ENCODE measurements around the gene TMEM163. TPM values are rescaled to one million over a fixed set of nuclear protein-coding genes. Genes with fewer than 3 reads are reported as not detected.

Gene TMEM163
- total RNA-seq, 4 donors from 2014 or later: not detected

DNA sequence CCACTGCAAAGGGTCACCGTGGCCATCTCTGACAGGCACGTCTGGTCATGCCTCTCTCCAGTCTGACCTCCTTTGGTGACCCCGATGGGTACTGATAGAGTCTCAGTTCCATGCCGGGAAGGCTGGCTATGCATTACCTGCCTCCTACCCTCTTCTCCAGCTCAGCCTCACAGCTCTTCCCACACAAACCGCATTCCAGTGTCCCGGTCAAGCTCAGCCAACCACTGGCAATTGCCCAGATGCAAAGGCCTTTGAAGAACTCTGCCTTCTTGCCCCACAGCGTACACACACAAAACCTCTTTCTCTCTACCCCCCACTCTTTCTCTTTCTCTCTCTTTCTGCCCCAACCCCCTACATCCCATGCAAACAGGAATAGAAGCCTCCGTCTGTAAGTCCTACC lies 37.6 kb downstream of the TMEM163 start:
- H3K9me3 ChIP-seq: no peaks in the 10 kb centered on the region
- no peak for TF ChIP-seq EP300 (IDR thresholded peaks at IDR 0.05)
- no peak for TF ChIP-seq POLR2A (IDR thresholded peaks at IDR 0.05)
- TF ChIP-seq, protein P1, sequence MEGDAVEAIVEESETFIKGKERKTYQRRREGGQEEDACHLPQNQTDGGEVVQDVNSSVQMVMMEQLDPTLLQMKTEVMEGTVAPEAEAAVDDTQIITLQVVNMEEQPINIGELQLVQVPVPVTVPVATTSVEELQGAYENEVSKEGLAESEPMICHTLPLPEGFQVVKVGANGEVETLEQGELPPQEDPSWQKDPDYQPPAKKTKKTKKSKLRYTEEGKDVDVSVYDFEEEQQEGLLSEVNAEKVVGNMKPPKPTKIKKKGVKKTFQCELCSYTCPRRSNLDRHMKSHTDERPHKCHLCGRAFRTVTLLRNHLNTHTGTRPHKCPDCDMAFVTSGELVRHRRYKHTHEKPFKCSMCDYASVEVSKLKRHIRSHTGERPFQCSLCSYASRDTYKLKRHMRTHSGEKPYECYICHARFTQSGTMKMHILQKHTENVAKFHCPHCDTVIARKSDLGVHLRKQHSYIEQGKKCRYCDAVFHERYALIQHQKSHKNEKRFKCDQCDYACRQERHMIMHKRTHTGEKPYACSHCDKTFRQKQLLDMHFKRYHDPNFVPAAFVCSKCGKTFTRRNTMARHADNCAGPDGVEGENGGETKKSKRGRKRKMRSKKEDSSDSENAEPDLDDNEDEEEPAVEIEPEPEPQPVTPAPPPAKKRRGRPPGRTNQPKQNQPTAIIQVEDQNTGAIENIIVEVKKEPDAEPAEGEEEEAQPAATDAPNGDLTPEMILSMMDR (IDR thresholded peaks at IDR 0.05): no peak
- no peak for DNase-seq (ENCODE audit: low spot score in 2 of 2)
- no peaks in the 10 kb centered on the region for H3K36me3 ChIP-seq
- H3K4me1 ChIP-seq: no peaks in the 10 kb centered on the region
- no peak overlapping the region for H3K4me3 ChIP-seq
- no peaks in the 10 kb centered on the region for H3K27me3 ChIP-seq
- H3K27ac ChIP-seq: no peak overlapping the region
- WGBS, 2 donors: 71 to 79% methylated on average over 8 of the region's 8 CpGs

GRCh38 chr2:134679745-134680144 lies 39.1 kb downstream of the TMEM163 start:
- H3K27me3 ChIP-seq: no peaks in the 10 kb centered on the region
- H3K36me3 ChIP-seq: no peaks in the 10 kb centered on the region
- no peak for DNase-seq (ENCODE audit: low spot score in 2 of 2)
- 72 to 78% methylated on average over 6 of the region's 6 CpGs for WGBS, 2 donors
- H3K4me3 ChIP-seq: no peak overlapping the region
- no peaks in the 10 kb centered on the region for H3K4me1 ChIP-seq
- no peaks in the 10 kb centered on the region for H3K9me3 ChIP-seq
- H3K27ac ChIP-seq: no peak overlapping the region
- TF ChIP-seq, protein P1 (IDR thresholded peaks at IDR 0.05): no peak
- no peak for TF ChIP-seq POLR2A (IDR thresholded peaks at IDR 0.05)

GRCh38 chr2:134679294-134679693 lies 39.5 kb downstream of the TMEM163 start:
- no peaks in the 10 kb centered on the region for H3K36me3 ChIP-seq
- H3K9me3 ChIP-seq: no peaks in the 10 kb centered on the region
- no peak overlapping the region for H3K4me3 ChIP-seq
- WGBS, 2 donors: 86 to 95% methylated on average over 4 of the region's 4 CpGs
- H3K27ac ChIP-seq: no peak overlapping the region
- no peaks in the 10 kb centered on the region for H3K4me1 ChIP-seq
- DNase-seq (ENCODE audit: low spot score in 2 of 2): no peak
- no peaks in the 10 kb centered on the region for H3K27me3 ChIP-seq
- TF ChIP-seq EP300 (IDR thresholded peaks at IDR 0.05) (no peak), POLR2A (IDR thresholded peaks at IDR 0.05) (no peak)
- TF ChIP-seq, protein P1 (IDR thresholded peaks at IDR 0.05): no peak

- H3K27me3 ChIP-seq: no peaks in the 10 kb centered on the region
- TF ChIP-seq POLR2A (IDR thresholded peaks at IDR 0.05): no peak
- no peak for TF ChIP-seq EP300 (IDR thresholded peaks at IDR 0.05)
- TF ChIP-seq, protein P1 (IDR thresholded peaks at IDR 0.05): no peak
- no peaks in the 10 kb centered on the region for H3K36me3 ChIP-seq
- WGBS, 2 donors: 47 to 55% methylated on average over 20 of the region's 20 CpGs
- no peak for DNase-seq (ENCODE audit: low spot score in 2 of 2)
- H3K27ac ChIP-seq: no peak overlapping the region
- no peak overlapping the region for H3K4me3 ChIP-seq
- H3K4me1 ChIP-seq: no peaks in the 10 kb centered on the region
- H3K9me3 ChIP-seq: no peaks in the 10 kb centered on the region
Measured at GRCh38 chr2:134677856-134678756, 40.7 kb downstream of the TMEM163 start.

DNA sequence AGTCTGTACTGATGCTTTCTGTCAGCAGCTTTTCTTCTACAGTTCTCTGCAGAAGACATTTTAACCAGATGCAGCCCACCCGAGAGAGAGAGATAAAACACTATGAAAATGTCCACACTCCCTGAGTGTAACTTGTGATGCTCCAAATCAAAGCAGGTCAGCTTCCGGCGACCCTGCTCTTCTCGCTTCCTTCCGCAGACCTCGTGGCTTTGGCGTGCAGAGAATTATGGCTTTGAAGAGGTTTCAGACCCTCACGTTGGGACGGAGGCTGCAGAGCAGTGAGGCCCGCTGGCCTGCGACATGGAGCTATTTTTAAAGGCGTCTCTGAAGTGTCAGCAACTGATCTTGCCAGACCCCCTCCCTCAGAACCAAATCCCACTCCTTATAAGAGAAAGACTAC lies 41.8 kb downstream of the TMEM163 start:
- TF ChIP-seq EP300 (IDR thresholded peaks at IDR 0.05): no peak
- TF ChIP-seq, protein P1 (IDR thresholded peaks at IDR 0.05): no peak
- no peak for TF ChIP-seq POLR2A (IDR thresholded peaks at IDR 0.05)
- H3K9me3 ChIP-seq: no peaks in the 10 kb centered on the region
- H3K27ac ChIP-seq: no peak overlapping the region
- no peaks in the 10 kb centered on the region for H3K4me1 ChIP-seq
- H3K4me3 ChIP-seq: no peak overlapping the region
- no peaks in the 10 kb centered on the region for H3K36me3 ChIP-seq
- WGBS, 2 donors: 41 to 51% methylated on average over 12 of the region's 12 CpGs
- DNase-seq (ENCODE audit: low spot score in 2 of 2): no peak
- H3K27me3 ChIP-seq: no peaks in the 10 kb centered on the region
